ENCODE data around the gene ADRM1.

GRCh38 chr20:62262064-62262463 lies 40.7 kb upstream of the ADRM1 start:
- TF ChIP-seq POLR2AphosphoS5 (IDR thresholded peaks at IDR 0.05) (no peak), CTCF (IDR thresholded peaks at IDR 0.05) (no peak), POLR2A (IDR thresholded peaks at IDR 0.05) (no peak), EP300 (IDR thresholded peaks at IDR 0.05) (no peak)

Measured in sigmoid colon (tissue), 4 donors.